Panc1 (cell line): ENCODE data around the gene MOB4. TPM values are rescaled to one million over a fixed set of nuclear protein-coding genes. Genes with fewer than 3 reads are reported as not detected.

Experiments
- ATAC-seq: fragments of 200-7000 bp; cut with Tn5 transposase; 2 replicates; pipeline ENCODE4 v1.9.1; 2020; ENCODE audit warnings: mild to moderate bottlenecking, moderate library complexity
- BruUV-seq: library from RNA; stranded (reverse); fragments of 400-500 nt; replicated peaks from 2 replicates; lab custom pipeline; 2021; lab: Mats Ljungman, UMichigan
- CTCF ChIA-PET: fragments of 300-600 bp; sonication (Branson Sonifier 250); formaldehyde crosslinking; loops from one replicate; lab custom pipeline; 2022; ENCODE audit warnings: antibody characterized with exemption; lab: Charles Lee
- POLR2A ChIA-PET: fragments of 300-600 bp; sonication (Branson Sonifier 250); formaldehyde crosslinking; loops from one replicate; lab custom pipeline; 2022; ENCODE audit warnings: antibody characterized with exemption; lab: Charles Lee
- DNase-seq: peaks from one replicate; pipeline ENCODE4 v3.0.0-alpha.2; 2010; ENCODE audit warnings: low read depth, low spot score
- H3K27ac ChIP-seq: 2 replicates; pipeline ENCODE4 v1.5.1; 2011; ENCODE audit warnings: mild to moderate bottlenecking, low read length, inconsistent platforms
- H3K27me3 ChIP-seq: fragments of 200-500 bp; sonication (Bioruptor generic); 2 replicates; pipeline ENCODE4 v1.6.0; 2014; ENCODE audit warnings: low read length, inconsistent platforms; ENCODE audit not compliant: control insufficient read depth, insufficient read depth
- H3K36me3 ChIP-seq: fragments of 200-500 bp; sonication (Bioruptor generic); 2 replicates; pipeline ENCODE4 v1.5.1; 2014; ENCODE audit warnings: inconsistent platforms, mild to moderate bottlenecking, low read length, moderate library complexity; ENCODE audit not compliant: control insufficient read depth, insufficient read depth
- H3K4me1 ChIP-seq: 2 replicates; pipeline ENCODE4 v1.5.1; 2011; ENCODE audit warnings: inconsistent platforms, mild to moderate bottlenecking, low read length, moderate library complexity; ENCODE audit not compliant: control insufficient read depth, insufficient read depth
- H3K4me3 ChIP-seq, 2 experiments: 2 replicates each; pipeline ENCODE4 v1.5.1; 2011 to 2012; ENCODE audit warnings: low read depth in 2 of 2, low read length in 2 of 2, mild to moderate bottlenecking in 2 of 2, inconsistent platforms in 1 of 2, moderate library complexity in 1 of 2
- H3K9me3 ChIP-seq: fragments of 200-500 bp; sonication (Bioruptor generic); 2 replicates; pipeline ENCODE4 v1.5.1; 2014; ENCODE audit warnings: low read depth, mild to moderate bottlenecking, inconsistent platforms, low read length, moderate library complexity; ENCODE audit not compliant: control insufficient read depth, insufficient read depth
- CTCF ChIP-seq: fragments of 450-650 bp; IDR thresholded peaks from 2 replicates; pipeline ENCODE4 v1.5.1; 2017; ENCODE audit warnings: mild to moderate bottlenecking
- POLR2AphosphoS5 ChIP-seq: IDR thresholded peaks from 2 replicates; pipeline ENCODE4 v1.6.1; 2012; ENCODE audit warnings: mild to moderate bottlenecking, low read depth, low read length, moderate library complexity
- REST ChIP-seq, 2 experiments: IDR thresholded peaks; 2 replicates each; pipeline ENCODE4 v1.6.1; 2011 to 2012; ENCODE audit warnings: low read depth in 2 of 2, control low read depth in 1 of 2, low read length in 1 of 2, mild to moderate bottlenecking in 1 of 2, moderate library complexity in 1 of 2; ENCODE audit not compliant: insufficient read depth in 1 of 2
- SIN3A ChIP-seq: IDR thresholded peaks from 2 replicates; pipeline ENCODE4 v1.6.1; 2012; ENCODE audit warnings: low read depth, mild to moderate bottlenecking, low read length, moderate library complexity, borderline replicate concordance; ENCODE audit not compliant: insufficient read depth
- TCF7L2 ChIP-seq: IDR thresholded peaks from 2 replicates; pipeline ENCODE4 v1.6.1; 2011; ENCODE audit warnings: mild to moderate bottlenecking, low read depth, low read length, inconsistent platforms
- in situ Hi-C: cut with HindIII; loops from 2 replicates; pipeline ENCODE4 v1.10.0; 2016; ENCODE audit warnings: low sequenced_read_pairs, low pct_unique_long_range_greater_than_20kb
- intact Hi-C: fragments of 100-400 bp; cut with micrococcal nuclease; formaldehyde crosslinking; loops from one replicate; pipeline ENCODE4 v1.10.0; 2022; ENCODE audit not compliant: unreplicated experiment
- total RNA-seq: library from RNA; stranded (reverse); gene quantifications from one replicate; pipeline ENCODE4 v1.2.1, GENCODE V29; 2021; ENCODE audit not compliant: unreplicated experiment

MOB4 gene
- total RNA-seq, 1 experiment from 2014 or later = 25.6 TPM

- Histone ChIP-seq H3K4me1 (peaks cover 11% of the 10 kb centered on the region), H3K9me3 (no peaks in the 10 kb centered on the region), H3K36me3 (peaks cover 39% of the 10 kb centered on the region), H3K27ac (peak overlapping the region; percentile 91; the same call in 1 of the 2 replicates), H3K4me3 (peak overlapping the region in 1 of 2 experiments; percentile 60; a peak in 2 of 4 replicates), H3K27me3 (no peaks in the 10 kb centered on the region)
- intact Hi-C loops = loop anchor here (5.0 kb wide), 1 partner anchor 205 kb away; the partner anchor contains the start of gene MARS2
- CTCF ChIA-PET = no interaction called here
- BruUV-seq = no TSS peak
- no peak for TF ChIP-seq SIN3A
- no peak for TF ChIP-seq CTCF
- TF ChIP-seq POLR2AphosphoS5 = no peak
- no peak for TF ChIP-seq TCF7L2
- no peak for TF ChIP-seq REST (IDR thresholded peaks at IDR 0.05; ENCODE audit: insufficient read depth in 1 of 2, low read depth in 2 of 2, low read length in 1 of 2)
- in situ Hi-C loops = no loop called here
- POLR2A ChIA-PET = no interaction called here
- no peak for DNase-seq
- no peak for ATAC-seq
Measured at GRCh38 chr2:197502685-197503084, 13.2 kb upstream of the MOB4 start.

- BruUV-seq = no TSS peak
- intact Hi-C loops = loop anchor here (5.0 kb wide), 1 partner anchor 203 kb away; the partner anchor contains the start of gene MARS2
- H3K27ac ChIP-seq = no peak overlapping the region
- CTCF ChIA-PET = no interaction called here
- POLR2A ChIA-PET = interaction anchor here (0.7 kb wide), 1 partner anchor 153 kb away, joined by 6 read pairs; no protein-coding TSS in a partner anchor
- H3K4me1 ChIP-seq = peaks cover 9% of the 10 kb centered on the region
- DNase-seq (no peak), ATAC-seq (no peak)
- no peaks in the 10 kb centered on the region for H3K27me3 ChIP-seq
- H3K9me3 ChIP-seq = no peaks in the 10 kb centered on the region
- in situ Hi-C loops = no loop called here
- peaks cover 26% of the 10 kb centered on the region for H3K36me3 ChIP-seq
- H3K4me3 ChIP-seq = no peak overlapping the region
- TF ChIP-seq TCF7L2 = no peak
- TF ChIP-seq SIN3A = no peak
- TF ChIP-seq POLR2AphosphoS5 = no peak
- TF ChIP-seq CTCF = no peak
- TF ChIP-seq REST (IDR thresholded peaks at IDR 0.05; ENCODE audit: insufficient read depth in 1 of 2, low read depth in 2 of 2, low read length in 1 of 2) = no peak
Measured at GRCh38 chr2:197504000-197504399, 11.9 kb upstream of the MOB4 start.
